ENCODE measurements around the gene TANC1.

DNA sequence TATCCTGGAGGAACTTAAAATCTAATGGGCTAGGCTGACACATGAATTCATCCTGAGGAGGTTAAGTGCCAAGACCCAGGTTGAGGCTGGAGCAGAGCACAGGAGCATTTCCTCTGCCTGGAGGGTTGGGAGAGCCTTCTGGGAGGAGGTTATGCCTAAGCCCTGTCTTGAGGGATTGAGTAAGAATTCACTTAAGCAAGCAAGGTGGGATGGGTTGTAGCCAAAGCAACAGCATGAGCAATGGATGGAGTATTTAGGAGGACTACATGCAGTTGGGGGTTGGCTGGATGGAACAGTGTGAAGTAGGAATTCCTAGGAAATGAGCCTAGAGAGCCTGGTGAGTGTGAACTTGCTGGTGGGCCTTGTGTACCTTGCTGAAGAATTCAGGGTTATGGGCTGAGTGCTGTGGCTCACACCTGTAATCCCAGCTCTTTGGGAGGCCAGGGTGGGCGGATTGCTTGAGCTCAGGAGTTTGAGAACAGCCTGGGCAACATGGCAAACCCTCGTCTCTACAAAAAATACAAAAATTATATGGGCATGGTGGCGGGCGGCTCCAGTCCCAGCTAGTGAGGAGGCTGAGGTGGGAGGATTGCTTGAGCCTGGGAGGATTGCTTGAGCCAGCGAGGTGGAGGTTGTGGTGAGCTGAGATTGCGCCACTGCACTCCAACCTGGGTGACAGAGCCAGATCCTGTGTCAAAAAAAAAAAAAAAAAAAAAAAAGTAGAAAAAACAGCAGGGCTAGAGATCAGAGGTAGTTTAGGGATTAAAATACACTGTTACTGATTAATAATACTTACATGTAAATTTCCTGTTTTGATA lies 22.2 kb downstream of the TANC1 start:
- no peak for TF ChIP-seq POLR2A (IDR thresholded peaks at IDR 0.05)
- TF ChIP-seq, protein P1, sequence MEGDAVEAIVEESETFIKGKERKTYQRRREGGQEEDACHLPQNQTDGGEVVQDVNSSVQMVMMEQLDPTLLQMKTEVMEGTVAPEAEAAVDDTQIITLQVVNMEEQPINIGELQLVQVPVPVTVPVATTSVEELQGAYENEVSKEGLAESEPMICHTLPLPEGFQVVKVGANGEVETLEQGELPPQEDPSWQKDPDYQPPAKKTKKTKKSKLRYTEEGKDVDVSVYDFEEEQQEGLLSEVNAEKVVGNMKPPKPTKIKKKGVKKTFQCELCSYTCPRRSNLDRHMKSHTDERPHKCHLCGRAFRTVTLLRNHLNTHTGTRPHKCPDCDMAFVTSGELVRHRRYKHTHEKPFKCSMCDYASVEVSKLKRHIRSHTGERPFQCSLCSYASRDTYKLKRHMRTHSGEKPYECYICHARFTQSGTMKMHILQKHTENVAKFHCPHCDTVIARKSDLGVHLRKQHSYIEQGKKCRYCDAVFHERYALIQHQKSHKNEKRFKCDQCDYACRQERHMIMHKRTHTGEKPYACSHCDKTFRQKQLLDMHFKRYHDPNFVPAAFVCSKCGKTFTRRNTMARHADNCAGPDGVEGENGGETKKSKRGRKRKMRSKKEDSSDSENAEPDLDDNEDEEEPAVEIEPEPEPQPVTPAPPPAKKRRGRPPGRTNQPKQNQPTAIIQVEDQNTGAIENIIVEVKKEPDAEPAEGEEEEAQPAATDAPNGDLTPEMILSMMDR (IDR thresholded peaks at IDR 0.05): no peak

All from right lobe of liver (tissue), 4 donors.